NCI-H526 (cell line): ENCODE results near the gene DLEC1.
"Not testable (repeated sequence)": the region's sequence is repeated elsewhere in the genome, so short reads cannot be mapped to it uniquely, and the experiment has no call there.

ENCODE experiments used
- DNase-seq, 2 experiments: peaks; one replicate each; lab custom pipeline; 2025; lab: John Stamatoyannopoulos, UW

The DLEC1 gene

GRCh38 chr3:38154625-38155255, 115.7 kb downstream of the DLEC1 start:
- DNase-seq, result no peak

GRCh38 chr3:38155825-38156224, 116.8 kb downstream of the DLEC1 start:
- no peak for DNase-seq

- DNase-seq, result no peak
These were observed 118.1 kb downstream of the DLEC1 start for GRCh38 chr3:38157117-38157516.

GRCh38 chr3:38157595-38157994, 118.6 kb downstream of the DLEC1 start:
- DNase-seq, result no peak

GRCh38 chr3:38158472-38158871, 119.5 kb downstream of the DLEC1 start:
- DNase-seq, result no peak

- DNase-seq, result not testable (repeated sequence)
These were observed 121.7 kb downstream of the DLEC1 start for GRCh38 chr3:38160704-38161103.

GRCh38 chr3:38163117-38163840, 124.3 kb downstream of the DLEC1 start:
- DNase-seq, result no peak

- DNase-seq, result no peak
These were observed 125.0 kb downstream of the DLEC1 start for GRCh38 chr3:38163841-38164642.

- DNase-seq, result no peak
These were observed 125.6 kb downstream of the DLEC1 start for GRCh38 chr3:38164643-38164951.

- peak; percentile 99 for DNase-seq
These were observed 126.1 kb downstream of the DLEC1 start, which contains the start of gene OXSR1 for GRCh38 chr3:38164952-38165721. OXSR1 (plus strand) TSS chr3:38165537; CDS start chr3:38165877, 340 bp downstream.

- DNase-seq, result peak; percentile 27 to 76
These were observed 126.8 kb downstream of the DLEC1 start for GRCh38 chr3:38165722-38166387.

- no peak for DNase-seq
These were observed 128.6 kb downstream of the DLEC1 start for GRCh38 chr3:38167591-38167990.

GRCh38 chr3:38168151-38169026, 129.4 kb downstream of the DLEC1 start:
- no peak for DNase-seq

GRCh38 chr3:38169027-38169317, 130.0 kb downstream of the DLEC1 start:
- no peak for DNase-seq

- DNase-seq, result no peak
These were observed 131.7 kb downstream of the DLEC1 start for GRCh38 chr3:38170722-38171121.

- DNase-seq, result no peak
These were observed 132.6 kb downstream of the DLEC1 start for GRCh38 chr3:38171622-38172021.
